Glutamatergic neuron (in vitro differentiated cells): ENCODE results near the gene CMPK2. TPM values are rescaled to one million over a fixed set of nuclear protein-coding genes. Genes with fewer than 3 reads are reported as not detected.

ENCODE experiments used
- DNase-seq: peaks from one replicate; pipeline ENCODE4 v3.0.0; 2022
- H3K27ac Mint-ChIP-seq: one replicate; pipeline ENCODE4 v1.8.0; 2020; ENCODE audit warnings: mild to moderate bottlenecking, mixed read lengths, inconsistent platforms; ENCODE audit not compliant: unreplicated experiment
- H3K27me3 Mint-ChIP-seq: one replicate; pipeline ENCODE4 v1.8.0; 2020; ENCODE audit warnings: mild to moderate bottlenecking, moderate library complexity, mixed read lengths, inconsistent platforms; ENCODE audit not compliant: unreplicated experiment
- H3K36me3 Mint-ChIP-seq: one replicate; pipeline ENCODE4 v1.8.0; 2020; ENCODE audit warnings: mild to moderate bottlenecking, mixed read lengths, inconsistent platforms; ENCODE audit not compliant: unreplicated experiment
- H3K4me1 Mint-ChIP-seq: one replicate; pipeline ENCODE4 v1.8.0; 2020; ENCODE audit warnings: mild to moderate bottlenecking, low read depth, mixed read lengths, inconsistent platforms; ENCODE audit not compliant: unreplicated experiment
- H3K4me3 Mint-ChIP-seq: one replicate; pipeline ENCODE4 v1.8.0; 2020; ENCODE audit warnings: mild to moderate bottlenecking, mixed read lengths, inconsistent platforms; ENCODE audit not compliant: unreplicated experiment
- H3K9me3 Mint-ChIP-seq: one replicate; pipeline ENCODE4 v1.8.0; 2020; ENCODE audit warnings: mild to moderate bottlenecking, moderate library complexity, mixed read lengths, inconsistent platforms; ENCODE audit not compliant: unreplicated experiment
- total RNA-seq: library from RNA; stranded (reverse); fragmentation: NEBNext Ultra II Directional; extraction: Animal tissue kit (Norgen Biotek cat#: 25700); gene quantifications from one replicate; pipeline ENCODE4 v1.2.1, GENCODE V29; 2021; ENCODE audit not compliant: unreplicated experiment
- TF ChIP-seq, protein P1 (sequence below): fragments of 200-600 bp; sonication (generic); IDR thresholded peaks from one replicate; pipeline ENCODE4 v1.5.0; 2021; ENCODE audit not compliant: partially characterized antibody, unreplicated experiment

The CMPK2 gene
- total RNA-seq, 1 donor from 2014 or later: 0.81 TPM

DNA sequence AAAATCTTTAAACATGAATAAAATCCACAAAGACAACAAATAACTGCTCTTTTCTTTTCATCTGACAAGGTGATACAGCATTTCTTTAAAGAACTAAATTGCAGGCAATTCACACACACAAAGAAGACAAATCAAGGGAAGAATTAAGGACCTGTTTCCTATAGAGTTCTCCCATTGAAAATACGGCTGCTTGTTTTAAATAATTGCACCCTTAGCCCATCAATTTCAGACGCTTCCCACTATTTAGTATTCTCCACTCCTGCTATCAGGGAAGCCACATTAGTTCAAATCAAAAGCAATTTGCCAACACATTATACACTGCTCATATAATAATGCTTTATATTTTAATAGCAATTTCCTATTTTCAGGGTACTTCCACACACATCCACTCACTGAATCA, 11.3 kb downstream of the CMPK2 start:
- Mint-ChIP-seq H3K9me3 (peaks cover 4% of the 10 kb centered on the region), H3K4me3 (no peak overlapping the region), H3K4me1 (no peaks in the 10 kb centered on the region), H3K36me3 (peaks cover 14% of the 10 kb centered on the region), H3K27me3 (peaks cover 2% of the 10 kb centered on the region), H3K27ac (no peak overlapping the region)
- TF ChIP-seq, protein P1, sequence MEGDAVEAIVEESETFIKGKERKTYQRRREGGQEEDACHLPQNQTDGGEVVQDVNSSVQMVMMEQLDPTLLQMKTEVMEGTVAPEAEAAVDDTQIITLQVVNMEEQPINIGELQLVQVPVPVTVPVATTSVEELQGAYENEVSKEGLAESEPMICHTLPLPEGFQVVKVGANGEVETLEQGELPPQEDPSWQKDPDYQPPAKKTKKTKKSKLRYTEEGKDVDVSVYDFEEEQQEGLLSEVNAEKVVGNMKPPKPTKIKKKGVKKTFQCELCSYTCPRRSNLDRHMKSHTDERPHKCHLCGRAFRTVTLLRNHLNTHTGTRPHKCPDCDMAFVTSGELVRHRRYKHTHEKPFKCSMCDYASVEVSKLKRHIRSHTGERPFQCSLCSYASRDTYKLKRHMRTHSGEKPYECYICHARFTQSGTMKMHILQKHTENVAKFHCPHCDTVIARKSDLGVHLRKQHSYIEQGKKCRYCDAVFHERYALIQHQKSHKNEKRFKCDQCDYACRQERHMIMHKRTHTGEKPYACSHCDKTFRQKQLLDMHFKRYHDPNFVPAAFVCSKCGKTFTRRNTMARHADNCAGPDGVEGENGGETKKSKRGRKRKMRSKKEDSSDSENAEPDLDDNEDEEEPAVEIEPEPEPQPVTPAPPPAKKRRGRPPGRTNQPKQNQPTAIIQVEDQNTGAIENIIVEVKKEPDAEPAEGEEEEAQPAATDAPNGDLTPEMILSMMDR: no peak
- DNase-seq: no peak

DNA sequence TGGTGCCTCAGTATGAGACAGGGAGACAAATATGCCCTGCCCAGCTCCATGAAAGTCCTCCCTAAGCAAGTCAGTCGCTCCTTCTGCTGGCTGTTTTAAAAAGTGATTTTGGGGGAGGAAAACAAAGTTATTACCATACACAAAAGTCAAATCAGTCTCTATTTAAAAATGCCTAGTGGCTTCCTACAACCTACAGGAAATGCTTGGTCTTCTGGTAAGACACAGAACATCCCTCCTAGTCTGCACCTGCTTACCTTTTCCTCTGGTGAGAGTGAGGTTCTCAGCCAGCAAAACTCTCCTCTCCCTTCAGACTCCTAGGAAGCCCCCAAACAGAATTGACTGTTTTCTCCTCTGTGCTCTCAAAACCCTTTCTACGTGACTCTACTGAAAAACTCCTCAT, 13.5 kb downstream of the CMPK2 start:
- Mint-ChIP-seq H3K9me3 (no peaks in the 10 kb centered on the region), H3K4me3 (no peak overlapping the region), H3K36me3 (peaks cover 4% of the 10 kb centered on the region), H3K4me1 (no peaks in the 10 kb centered on the region), H3K27ac (no peak overlapping the region), H3K27me3 (no peaks in the 10 kb centered on the region)
- TF ChIP-seq, protein P1: no peak
- DNase-seq: no peak

DNA sequence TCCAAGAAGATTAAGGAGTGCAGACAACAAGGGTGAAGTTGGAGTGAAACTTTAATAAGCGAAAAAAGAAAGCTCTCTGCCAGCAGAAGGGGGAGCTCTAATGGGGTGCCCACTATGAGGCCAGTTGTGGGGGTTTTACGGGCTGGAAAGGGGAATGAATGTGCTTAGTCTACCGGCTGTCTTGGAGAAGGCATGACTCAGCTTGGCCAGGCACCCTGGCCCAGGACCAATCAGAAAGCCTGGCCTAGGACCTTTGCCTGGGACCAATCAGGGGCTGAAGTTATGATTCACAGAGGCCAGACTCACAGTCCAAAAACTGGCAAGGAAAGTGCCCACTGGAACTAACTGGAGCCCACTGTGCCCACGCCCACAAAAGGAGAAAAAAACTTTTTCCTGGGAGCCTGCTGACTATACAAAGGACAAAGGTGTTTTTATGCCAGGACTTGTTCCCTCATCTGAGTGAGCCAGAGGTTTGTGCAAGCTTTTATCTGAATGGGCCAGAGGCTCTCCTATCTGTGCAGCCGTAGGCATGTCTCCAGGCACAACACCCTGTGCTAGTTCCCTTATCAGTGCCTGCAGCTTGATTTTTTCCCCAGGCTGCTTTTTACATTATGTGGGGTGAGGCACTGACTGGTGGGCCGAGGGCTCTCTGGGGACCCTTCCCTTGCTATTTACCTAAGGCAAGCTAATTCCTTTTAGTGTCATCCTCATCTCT, 18.6 kb downstream of the CMPK2 start:
- Mint-ChIP-seq H3K27ac (no peak overlapping the region), H3K4me1 (no peaks in the 10 kb centered on the region), H3K36me3 (peaks cover 34% of the 10 kb centered on the region), H3K9me3 (peaks cover 13% of the 10 kb centered on the region), H3K4me3 (no peak overlapping the region), H3K27me3 (no peaks in the 10 kb centered on the region)
- TF ChIP-seq, protein P1: no peak
- no peak for DNase-seq

DNA sequence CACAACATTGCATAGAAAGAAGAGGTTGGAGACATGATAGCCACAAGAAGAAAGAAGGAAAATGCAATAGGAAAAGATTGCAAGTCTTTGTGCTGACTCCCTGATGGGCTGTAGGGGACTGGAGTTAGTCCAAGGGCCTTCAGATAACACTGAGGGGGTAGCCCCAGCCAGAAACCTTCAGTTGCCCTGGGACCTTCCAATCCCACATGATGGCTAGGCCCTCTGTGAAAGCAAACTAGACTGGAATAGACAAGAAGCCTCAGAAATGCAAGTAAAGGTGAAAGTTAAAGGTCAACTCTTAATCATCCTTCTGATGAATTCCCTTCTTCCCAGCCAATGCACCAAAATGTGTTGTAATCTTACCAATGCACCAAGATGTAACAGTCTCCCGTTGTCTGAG, 19.2 kb downstream of the CMPK2 start:
- DNase-seq: no peak
- H3K27me3 Mint-ChIP-seq: no peaks in the 10 kb centered on the region
- H3K9me3 Mint-ChIP-seq: peaks cover 13% of the 10 kb centered on the region
- TF ChIP-seq, protein P1: no peak
- peaks cover 34% of the 10 kb centered on the region for H3K36me3 Mint-ChIP-seq
- no peak overlapping the region for H3K27ac Mint-ChIP-seq
- H3K4me3 Mint-ChIP-seq: no peak overlapping the region
- no peaks in the 10 kb centered on the region for H3K4me1 Mint-ChIP-seq

DNA sequence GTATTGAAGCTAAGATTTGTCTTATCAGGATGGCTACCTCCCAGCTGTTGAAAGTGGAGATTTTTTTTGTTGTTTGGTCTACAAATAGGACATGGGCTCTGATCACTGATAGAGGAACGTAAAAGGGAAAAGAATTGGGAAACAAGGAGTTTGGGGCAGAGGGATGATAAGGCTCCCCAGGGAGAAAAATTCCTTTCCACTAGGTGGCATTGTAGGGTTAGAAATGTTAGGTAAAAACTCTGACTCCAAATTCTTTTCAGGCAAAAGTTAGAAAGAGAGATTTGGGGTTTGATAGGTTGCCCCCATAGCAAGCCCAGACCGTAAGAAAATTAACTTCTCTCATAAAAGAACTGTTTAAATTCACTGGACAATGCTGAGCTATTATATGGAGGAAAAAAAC, 19.8 kb downstream of the CMPK2 start:
- Mint-ChIP-seq H3K4me3 (no peak overlapping the region), H3K27ac (no peak overlapping the region), H3K9me3 (peaks cover 13% of the 10 kb centered on the region), H3K27me3 (no peaks in the 10 kb centered on the region), H3K4me1 (no peaks in the 10 kb centered on the region), H3K36me3 (peaks cover 34% of the 10 kb centered on the region)
- DNase-seq: no peak
- TF ChIP-seq, protein P1: no peak
